ENCODE data around the gene LMF1.

LMF1 gene

DNA sequence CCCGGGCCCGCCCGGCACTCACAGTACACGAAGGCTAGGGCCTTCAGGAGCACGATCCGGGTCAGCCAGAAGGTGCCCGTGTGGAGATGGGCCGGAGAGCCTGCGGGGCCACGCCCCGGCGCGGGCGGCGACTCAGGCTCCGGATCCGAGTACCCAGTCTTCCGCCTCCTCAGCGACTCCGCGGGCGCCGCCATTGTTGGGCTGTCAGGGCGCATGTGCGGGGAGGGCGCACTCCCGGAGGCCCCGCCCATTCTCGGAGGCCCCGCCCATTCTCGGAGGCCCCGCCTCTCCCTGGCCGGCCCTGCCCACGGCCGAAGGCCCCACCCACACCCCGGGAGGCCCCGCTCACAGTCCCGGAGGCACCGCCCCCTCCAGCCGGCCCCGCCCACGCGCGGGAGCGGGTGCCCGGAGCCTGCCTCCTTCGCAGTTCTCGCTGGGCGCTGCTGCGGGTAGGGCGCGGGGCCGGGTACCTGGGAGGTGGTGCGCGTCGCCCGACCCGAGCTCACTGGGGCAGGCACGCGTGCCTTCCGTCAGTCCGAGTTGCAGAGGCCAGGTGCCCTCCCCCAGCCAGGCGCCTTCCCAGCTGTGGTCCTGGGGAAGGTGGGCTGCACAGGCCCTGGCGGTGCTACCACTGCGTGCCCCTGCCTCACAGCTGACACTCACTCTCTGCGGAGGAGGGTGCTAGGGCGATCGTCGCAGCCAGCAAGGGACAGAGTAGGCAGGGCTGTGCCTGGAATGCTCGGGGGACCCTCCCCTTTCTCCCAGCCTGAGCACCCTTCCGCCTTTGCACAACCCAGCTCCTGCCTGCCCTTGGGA is at the start of gene LMF1:
TSS of gene LMF1 (minus strand) at position 219 of the 816 bp plus-strand sequence. CDS start at position 215, 4 bp downstream.
- peak; percentile 89 for DNase-seq (ENCODE audit: low read depth in 2 of 2)

DNA sequence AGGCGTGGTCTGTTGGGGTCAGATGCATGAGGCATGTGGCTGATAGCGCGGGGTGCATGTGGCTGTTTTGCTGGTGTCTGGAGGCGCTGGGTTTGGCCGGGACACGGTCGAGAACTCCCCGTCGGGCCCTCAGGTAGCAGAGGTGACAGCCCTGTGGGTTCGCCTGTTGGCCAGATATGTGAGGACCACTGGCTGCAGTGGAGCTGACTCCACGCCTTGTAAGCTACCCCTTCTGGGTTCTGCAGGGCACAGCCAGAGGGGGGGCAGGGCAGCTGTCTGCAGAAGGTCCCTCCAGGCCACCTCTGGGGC is 49.3 kb upstream of the LMF1 start:
- no peak for DNase-seq (ENCODE audit: low read depth in 2 of 2)

DNA sequence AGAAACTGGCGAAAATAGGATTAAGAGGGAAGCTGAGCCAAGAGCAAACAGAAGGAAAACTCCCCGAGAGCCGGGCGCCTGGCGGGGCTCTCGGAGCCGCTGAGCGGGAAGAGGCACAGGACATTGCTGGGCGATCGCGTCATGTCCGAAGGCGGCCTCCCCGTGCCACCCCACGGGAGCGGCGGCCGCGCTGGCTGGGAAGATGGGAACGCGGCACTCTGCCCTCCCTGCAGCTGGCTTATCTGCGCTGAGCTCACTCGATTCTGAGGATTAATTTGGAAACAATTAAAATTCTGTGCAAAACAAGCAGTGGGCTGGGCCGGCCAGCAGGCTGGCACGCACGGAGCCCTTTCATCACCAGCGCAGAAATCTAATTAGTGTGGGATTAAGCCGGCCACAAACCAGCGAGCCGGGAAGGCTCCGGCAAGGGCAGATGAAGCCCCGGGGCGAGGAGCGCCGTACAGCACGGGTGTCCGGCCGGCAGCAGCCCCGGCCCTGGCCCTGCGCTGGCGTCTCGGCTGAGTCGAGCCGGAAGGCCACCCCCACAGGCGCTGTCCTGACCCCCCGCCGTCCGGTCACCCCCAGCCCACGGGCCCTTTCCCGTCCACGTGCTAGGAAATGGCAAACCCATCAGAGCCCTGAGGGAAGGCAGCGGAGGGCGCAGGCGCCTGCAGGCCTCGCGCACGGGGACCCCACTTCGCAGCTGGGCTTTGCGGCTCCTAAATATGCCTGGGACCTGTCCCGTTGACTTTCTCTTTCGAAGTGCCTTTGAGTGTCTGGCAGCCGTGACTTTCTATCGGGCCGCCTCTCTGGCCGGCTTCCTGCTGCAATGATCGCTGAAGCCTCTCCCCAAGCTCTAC is 48.7 kb upstream of the LMF1 start:
- no peak for DNase-seq (ENCODE audit: low read depth in 2 of 2)

DNA sequence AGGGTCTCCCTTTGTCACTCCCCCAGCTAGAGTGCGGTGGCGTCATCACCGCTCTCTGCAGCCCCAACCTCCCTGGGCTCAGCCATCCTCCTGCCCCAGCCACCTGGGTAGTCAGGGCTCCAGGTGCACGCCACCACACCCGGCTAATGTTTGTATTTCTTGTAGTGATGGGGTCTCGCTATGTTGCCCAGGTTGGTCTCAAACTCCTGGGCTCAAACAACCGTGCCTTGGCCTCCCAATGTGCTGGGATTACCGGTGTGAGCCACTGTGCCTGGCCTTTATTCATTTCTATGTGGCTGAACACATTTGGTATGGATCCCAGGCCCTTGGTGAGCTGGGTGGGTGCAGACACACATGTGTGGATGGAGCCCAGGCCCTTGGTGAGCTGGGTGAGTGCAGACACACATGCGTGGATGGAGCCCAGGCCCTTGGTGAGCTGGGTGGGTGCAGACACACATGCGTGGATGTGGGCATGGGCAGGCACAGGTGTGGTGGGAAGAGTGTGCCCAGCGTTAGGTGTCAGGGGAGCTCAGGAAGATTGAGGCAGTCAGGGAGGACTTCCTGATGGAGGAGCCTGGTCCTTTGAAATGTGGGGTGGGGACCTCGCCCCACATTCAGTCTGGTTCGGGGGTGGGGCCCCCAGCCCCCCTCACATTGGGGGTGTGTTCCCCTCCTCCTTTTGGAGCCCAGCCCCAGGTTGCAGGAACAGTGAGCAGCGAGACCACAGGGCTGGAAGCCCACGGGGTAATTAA is 47.8 kb upstream of the LMF1 start:
- no peak for DNase-seq (ENCODE audit: low read depth in 2 of 2)

DNA sequence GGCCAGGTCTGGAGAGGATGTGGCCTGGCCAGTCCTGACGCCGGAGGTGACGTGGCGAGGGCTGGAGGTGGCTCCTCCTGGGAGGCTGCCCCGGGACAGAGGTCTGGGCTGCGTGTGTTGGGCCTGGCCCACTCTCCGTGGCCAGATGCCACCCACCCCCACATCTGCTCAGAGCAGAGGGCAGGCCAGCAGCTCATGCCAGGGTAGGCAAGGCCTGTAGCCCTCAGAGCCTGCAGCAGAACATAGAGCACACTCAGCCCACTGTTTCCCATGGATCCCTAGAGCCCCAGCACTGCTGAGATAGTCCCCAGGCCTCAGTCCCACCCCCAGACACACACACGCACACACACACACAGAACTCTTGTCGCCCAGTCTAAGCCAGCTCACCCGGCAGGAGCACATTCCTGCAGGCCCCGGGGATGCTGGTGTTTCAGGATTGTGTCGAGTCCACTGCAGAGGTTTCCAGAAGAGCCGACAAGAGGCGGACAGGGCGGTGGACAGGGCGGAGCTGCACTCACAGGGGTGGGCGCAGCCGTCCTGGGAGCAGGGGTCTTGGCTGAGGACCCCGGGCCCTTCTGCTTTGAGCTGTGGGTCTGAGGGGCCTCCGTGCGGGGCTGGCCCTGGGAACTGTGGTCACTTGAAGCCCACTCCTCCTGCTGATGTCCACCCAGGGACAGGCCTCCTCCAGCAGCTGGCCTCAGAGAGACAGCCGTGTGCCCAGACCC is 44.1 kb upstream of the LMF1 start:
- DNase-seq (ENCODE audit: low read depth in 2 of 2): no peak

DNA sequence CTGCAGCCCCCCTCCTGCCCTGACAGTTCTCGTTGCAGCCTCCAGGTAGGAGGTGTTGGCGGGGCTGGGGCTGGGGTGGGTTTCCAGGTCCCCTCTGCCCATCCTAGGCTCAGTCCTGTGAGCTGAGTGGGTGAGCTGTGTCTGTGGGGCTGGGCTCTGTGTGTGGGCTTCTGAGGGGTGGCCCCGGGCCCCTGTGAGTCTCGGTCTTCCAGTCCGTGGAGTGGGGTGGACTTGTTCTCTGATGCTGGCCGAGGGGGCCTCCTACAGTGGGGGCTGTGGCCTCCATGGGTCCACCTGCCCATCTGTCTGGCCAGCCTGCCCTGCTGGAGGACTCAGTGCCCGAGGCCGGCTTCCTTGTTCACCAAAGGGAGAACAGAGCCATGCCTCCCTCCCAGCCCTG is 43.4 kb upstream of the LMF1 start:
- no peak for DNase-seq (ENCODE audit: low read depth in 2 of 2)

DNA sequence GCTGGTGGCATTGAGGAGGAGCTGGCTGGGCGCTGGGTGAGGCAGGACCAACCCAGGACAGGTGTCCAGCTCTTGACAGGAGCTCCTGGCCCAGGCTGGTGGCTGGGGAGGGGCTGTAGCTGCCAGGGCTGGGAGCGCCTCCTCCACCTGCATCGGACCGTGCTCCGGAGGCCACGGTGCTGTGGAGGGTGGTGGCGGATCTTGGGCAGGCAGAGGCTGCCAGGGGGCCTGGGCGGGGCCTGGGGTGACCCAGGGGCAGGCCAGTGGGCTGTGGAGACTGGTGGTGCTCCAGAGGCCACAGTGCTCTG is 42.8 kb upstream of the LMF1 start:
- DNase-seq (ENCODE audit: low read depth in 2 of 2): no peak

DNA sequence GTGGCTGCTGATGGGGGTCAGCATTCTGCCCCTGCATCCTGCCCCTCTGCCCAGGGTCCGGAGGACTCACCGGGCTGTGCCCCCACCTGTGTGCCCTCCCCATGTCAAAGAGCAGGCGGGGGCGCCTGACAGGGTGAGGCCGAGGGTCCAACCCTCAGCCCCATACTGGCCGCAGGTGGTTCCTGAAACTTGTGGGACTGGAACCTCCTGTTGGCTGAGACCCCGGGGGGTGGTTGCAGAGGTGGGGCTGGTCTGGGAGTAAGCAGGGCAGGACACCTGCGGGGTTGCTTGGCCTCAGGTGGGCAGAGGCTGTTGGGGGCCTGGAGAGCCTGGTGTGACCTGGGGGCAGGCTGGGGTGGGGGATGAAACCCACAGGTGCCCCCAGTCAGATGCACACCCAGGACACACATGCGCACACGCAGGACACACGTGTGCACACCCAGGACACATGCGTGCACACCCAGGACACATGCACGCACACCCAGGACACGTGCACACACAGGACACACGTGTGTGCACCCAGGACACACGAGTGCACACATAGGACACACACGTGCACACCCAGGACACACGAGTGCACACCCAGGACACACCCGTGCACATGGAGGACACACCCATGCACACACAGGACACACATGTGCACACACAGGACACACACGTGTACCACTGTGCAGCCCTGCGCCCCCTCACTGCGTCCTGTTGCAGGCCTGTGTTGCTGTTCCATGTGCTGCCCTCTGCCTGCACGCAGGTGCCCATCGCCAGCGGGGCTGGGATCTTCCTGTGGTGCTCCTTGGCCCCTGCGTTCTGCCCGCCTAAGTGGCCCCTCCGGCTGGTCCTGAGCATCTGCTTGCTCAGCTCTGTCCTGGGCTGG is 42.2 kb upstream of the LMF1 start:
- DNase-seq (ENCODE audit: low read depth in 2 of 2): no peak

DNA sequence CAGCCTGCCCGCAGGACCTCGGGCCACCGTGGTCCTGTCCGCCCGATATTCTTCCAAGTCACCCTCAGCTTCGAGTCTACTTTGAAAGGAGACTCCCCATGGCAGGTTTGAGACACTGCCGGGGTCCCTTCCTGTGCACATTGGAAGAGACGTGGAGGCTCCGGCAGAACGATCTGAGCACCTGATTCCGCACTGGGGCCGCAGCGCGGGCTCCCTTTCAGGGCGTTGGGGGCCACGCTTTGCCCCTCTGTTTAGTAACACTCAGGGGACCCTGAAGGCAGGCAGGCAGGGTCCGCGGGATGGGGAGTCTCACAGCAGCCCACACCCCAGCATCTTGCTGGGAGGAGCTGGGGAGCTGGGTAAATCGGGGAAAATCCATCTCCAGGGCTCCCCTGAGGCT is 41.4 kb upstream of the LMF1 start:
- DNase-seq (ENCODE audit: low read depth in 2 of 2): no peak

DNA sequence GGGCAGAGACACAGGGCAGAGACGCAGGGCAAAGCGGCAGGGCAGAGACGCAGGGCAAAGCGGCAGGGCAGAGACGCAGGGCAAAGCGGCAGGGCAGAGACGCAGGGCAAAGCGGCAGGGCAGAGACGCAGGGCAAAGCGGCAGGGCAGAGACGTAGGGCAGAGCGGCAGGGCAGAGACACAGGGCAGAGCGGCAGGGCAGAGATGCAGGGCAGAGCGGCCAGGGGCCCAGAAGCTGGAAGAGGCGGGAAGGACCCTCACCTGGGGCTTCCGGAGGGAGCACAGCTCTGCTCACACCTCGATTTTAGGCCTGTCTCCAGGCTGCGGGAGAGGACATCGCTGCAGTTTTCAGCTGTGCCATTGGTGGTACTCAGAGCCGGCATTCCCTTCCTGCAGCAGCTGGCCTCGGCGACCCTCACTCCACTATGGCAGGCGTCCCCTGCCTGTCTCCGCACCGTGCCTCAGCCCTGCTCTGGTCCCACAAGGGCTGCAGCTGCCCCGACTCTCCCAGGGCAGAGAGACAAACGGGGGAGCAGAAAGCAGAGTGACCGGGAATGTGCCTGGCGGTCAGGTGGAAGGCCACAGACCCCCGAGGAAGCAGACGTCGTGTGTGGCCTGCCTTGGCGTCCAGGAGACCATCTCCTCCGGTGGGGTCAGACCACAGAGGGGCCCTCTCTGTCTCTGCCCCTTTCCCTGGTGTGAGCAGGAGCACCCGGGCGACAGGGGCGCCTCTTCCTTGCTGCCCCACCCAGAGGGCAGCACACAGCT is 40.7 kb upstream of the LMF1 start:
- no peak for DNase-seq (ENCODE audit: low read depth in 2 of 2)

DNA sequence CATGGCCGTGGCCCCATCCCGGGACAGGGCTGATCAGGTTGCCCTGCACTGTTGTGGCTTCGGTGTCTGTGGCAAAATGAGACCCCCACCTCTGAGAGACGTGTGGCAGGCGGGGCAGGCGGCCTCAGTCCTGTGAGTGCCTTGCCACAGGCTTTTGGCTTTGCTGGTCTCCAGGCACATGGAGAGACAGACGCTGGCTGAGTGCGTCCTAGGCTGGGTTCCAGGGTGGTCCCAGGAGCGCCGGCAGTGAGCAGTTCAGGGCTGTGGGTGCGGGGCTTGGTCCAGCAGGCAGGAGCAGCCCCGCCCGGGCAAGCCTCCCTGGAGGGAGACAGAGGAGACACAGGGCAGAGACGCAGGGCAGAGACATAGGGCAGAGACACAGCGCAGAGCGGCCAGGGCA is 40.0 kb upstream of the LMF1 start:
- no peak for DNase-seq (ENCODE audit: low read depth in 2 of 2)

DNA sequence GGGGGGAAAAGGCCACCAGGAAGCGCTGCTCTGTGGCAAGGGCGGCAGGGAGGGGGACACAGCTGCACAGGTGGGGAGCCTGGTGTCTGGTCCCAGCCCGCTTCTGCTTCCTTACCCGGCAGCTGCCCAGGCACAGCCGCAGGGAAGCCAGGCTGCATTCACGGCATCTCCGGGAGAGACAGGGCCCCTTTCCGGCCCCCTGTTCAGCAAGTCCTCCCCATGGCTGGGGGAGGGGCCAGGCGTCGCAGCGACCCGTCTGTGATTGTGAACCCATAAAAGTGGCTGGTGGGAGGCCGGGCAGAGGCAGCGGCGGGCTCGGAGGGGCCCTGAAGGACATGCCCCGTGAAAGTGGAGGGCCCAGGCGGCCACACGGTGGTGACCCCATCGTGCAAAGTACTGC is 39.5 kb upstream of the LMF1 start:
- DNase-seq (ENCODE audit: low read depth in 2 of 2): no peak

DNA sequence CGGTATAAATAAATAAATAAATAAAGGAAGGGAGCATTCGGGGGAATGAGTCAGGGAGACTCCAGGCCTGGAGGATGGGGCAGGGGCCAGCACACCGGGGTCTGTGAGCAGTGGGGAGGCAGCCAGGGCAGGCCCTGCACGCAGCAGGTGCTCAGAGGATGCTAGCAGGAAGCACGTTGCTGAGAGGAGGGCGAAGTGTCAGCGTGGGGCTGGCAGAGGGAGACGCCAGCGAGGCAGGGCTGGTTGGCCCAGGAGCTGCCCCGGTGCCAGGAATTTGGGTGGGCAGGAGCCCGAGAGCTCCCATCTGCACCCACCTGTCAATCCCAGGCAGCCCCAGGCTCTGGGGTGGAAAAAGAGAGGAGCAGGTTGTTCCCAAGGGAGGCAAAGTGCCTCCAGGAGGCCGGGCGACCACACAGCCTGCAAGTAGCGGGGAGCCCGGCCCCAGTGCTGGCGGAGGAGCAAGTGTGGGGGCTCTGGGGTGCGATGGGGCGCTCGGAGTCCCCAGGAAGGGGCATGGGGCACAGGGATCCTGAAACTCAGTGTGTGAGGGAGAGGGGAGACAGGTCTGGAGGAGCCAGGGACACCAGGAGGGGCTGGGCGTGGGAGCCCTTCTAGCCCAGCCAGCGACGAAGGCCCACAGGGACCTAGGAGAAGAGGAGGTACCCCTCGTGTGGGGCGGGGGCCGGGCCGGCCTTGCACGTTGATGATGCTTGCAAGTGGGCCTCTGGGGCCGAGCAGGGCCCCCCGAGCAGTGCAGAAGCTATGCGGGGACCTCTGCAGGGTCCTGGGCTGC is 38.8 kb upstream of the LMF1 start:
- DNase-seq (ENCODE audit: low read depth in 2 of 2): no peak

DNA sequence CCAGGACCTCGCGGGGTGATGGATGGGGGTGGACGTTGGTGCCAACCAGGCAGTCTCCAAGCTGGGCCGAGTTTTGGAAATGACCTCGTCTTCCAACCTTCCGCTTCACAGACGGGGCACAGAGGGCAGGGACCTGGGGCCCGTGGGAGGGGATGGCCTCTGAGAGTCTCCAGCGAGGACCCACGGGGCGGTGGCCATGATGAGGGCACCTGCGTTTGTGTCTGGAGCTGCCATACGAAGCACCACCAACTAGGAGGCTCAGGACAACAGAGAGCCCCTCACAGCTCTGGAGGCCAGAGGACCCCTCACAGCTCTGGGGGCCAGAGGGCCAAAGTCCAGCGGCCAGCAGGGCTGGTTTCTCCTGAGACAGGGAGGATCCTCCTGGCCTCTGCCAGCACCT is 37.3 kb upstream of the LMF1 start:
- no peak for DNase-seq (ENCODE audit: low read depth in 2 of 2)

DNA sequence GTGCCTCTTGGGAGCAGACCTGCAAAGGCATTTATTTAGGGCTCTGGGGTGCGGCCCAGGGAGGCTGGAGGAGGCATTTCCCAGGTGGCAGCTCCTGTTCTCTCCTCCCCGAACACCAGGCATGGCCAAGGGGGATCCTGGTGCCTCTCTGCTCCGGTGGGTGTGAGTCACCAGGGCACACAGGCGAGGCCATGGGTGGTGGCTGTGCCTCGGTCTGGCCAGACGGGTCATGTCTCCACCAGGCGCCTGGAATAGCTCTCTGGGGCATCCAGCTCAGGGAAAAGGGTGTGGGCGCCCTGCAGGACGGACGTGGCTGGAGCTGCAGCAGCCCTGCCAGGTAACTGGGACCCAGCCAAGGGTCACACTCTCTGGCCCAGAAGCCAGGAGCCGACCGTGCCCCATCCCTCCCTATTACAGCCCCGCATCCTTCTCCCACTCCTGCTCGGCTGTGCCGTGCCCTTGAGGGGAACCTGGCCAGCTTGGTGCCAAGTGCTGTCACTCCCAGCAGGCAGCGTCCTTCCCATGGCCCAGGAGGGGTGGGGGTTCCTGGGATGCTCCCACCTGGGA is 36.6 kb upstream of the LMF1 start:
- no peak for DNase-seq (ENCODE audit: low read depth in 2 of 2)

DNA sequence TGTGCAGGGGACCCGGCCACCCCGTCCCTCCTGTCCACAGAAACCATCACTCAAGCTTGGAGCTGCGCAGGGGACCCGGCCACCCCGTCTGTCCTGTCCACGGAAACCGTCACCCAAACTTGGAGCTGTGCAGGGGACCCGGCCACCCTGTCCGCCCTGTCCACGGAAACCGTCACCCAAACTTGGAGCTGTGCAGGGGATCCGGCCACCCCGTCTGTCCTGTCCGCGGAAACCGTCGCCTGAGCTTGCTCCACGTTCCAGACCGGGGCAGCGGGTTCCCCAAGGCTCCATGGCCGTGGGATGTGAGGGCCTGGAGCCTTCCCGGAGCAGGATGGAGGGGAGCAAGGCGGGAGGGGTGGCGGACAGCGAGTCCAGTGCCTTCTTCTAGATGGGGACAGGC is 36.0 kb upstream of the LMF1 start:
- no peak for DNase-seq (ENCODE audit: low read depth in 2 of 2)

DNA sequence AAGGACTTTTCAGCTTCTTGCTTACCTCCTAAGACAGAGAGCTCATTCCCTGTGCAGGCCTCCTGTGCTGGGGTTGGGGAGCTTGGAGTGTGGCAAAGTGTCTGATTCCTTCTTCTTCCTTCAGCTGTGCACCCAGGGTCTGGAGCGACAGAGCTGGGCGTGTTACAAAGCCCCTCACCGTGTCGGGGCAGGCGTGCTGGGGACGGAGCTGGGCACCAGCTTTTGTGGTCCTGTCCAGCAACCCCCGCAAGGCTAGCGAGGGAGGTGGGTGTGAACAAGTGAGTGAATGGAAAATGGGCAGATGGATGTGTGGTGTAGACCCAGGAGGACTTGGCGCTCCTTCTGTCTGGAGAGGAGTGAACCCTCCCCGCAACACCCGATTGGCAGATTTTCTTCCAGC is 34.5 kb upstream of the LMF1 start:
- no peak for DNase-seq (ENCODE audit: low read depth in 2 of 2)

DNA sequence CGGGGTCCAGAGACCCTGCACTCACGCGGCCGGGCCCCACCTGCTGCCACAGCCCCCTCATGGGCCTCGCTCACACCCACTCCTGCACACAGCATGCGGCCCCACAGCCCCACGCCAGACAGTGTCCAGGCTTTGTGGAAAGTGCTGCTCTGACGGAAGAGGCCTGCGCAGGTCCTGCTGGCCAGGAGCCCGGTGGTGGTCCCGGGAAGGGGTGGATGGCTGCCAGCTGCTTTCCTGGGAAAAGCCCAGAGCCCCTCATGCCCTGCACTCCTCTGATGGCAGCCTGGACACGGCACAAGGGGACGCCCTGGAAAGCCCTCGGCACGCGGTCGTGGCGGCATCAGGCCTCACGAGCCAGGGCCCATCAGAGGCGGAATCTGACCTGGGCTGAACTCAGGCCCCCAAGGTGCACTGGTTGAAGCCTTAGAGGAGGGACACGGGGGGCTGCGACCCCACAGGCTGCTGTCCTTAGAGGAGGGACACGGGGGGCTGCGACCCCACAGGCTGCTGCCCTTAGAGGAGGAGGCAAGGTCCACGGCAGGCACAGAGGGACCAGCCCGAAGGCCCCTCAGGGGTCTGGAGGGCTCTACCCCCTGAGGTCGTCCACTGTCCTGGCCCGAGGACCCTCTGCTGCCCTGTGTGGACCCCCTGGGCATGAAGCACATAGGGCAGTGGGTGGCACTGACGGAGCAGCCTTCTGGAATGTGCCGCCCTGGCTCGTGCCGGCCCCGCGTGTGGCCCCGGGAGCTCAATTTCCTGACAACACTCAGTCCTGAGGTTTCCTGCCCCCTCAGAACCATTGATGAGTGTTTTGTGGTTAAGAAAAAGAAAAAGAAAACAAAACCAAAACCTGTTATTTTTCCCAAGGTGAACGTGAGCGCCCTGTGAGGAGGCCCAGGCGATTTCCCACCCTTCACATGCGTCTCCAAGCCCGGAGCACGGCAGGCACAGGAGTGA is 32.9 kb upstream of the LMF1 start:
- DNase-seq (ENCODE audit: low read depth in 2 of 2): peak in 1 of 2 donors; percentile 17
